C4-2B (cell line): Measurements from ENCODE around the gene CREB5.

Experiments
- H3K27ac ChIP-seq: fragments of 450-650 bp; 2 replicates; pipeline ENCODE4 v1.5.1; 2017
- ZFX ChIP-seq: fragments of 450-650 bp; IDR thresholded peaks from 2 replicates; pipeline ENCODE4 v1.6.1; 2017
- TF ChIP-seq, protein P1 (sequence below): fragments of 450-650 bp; conservative IDR thresholded peaks from 2 replicates; pipeline ENCODE4 v1.5.1; 2017; ENCODE audit warnings: mild to moderate bottlenecking

The CREB5 gene

DNA sequence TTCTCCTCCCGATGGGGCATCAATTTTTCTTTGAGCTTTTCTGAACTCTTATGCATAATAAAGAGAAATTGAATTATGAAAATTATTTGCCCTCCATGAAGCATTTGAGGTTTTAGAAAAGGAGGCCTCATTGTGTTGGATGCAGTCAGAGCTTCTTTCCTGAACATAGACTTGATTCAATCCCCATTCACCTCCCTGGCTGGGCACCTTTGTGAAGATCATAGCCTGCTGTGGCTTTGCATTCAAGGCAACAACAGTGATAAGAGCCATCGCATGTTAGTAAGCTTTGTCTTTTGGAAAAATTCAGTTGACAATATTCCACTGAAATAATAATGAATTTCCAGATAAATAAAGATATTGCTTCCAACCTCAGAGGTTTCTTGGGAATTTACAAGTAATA is 458.8 kb downstream of the CREB5 start:
- H3K27ac ChIP-seq: no peak overlapping the region
- TF ChIP-seq, protein P1, sequence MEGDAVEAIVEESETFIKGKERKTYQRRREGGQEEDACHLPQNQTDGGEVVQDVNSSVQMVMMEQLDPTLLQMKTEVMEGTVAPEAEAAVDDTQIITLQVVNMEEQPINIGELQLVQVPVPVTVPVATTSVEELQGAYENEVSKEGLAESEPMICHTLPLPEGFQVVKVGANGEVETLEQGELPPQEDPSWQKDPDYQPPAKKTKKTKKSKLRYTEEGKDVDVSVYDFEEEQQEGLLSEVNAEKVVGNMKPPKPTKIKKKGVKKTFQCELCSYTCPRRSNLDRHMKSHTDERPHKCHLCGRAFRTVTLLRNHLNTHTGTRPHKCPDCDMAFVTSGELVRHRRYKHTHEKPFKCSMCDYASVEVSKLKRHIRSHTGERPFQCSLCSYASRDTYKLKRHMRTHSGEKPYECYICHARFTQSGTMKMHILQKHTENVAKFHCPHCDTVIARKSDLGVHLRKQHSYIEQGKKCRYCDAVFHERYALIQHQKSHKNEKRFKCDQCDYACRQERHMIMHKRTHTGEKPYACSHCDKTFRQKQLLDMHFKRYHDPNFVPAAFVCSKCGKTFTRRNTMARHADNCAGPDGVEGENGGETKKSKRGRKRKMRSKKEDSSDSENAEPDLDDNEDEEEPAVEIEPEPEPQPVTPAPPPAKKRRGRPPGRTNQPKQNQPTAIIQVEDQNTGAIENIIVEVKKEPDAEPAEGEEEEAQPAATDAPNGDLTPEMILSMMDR: no peak
- TF ChIP-seq ZFX: no peak

DNA sequence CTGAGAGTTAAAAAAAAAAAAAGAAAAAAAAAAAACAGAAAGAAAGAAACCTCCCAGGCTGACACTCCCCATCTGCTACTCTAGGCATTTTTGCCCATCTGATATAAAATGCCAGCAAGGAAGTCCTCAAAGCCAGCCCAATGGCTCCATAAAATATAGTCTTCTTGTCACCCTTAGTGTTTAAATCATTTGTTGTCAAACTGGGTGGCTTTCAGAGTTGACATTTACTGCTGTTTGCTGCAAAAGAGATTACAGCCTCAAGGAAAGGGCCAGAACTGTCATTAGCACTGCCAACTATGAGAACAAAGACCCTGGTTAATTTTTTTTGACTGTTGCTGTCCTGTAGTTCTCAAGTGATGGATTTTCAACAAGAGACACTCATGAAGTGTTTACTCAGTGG is 459.3 kb downstream of the CREB5 start:
- no peak for TF ChIP-seq ZFX
- TF ChIP-seq, protein P1: no peak
- no peak overlapping the region for H3K27ac ChIP-seq

DNA sequence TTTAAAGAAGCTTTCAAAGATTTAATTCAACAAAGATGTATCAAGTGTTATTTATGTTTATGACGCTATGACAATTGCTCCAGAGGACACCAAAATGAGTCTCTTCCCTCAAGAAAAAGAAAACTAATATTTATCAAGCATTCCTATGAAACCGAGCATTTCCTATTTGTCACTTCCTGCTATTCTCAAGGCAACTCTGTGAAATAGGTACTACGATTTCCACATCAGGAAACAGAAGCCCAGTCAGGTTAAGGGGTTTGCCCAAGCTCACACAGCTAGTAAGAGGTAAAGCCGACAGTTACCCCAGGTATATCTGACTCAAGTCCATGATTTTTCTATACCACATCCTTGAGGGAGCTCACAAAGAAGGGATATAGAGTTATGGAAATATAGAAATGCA is 459.9 kb downstream of the CREB5 start:
- TF ChIP-seq, protein P1: no peak
- no peak for TF ChIP-seq ZFX
- no peak overlapping the region for H3K27ac ChIP-seq

DNA sequence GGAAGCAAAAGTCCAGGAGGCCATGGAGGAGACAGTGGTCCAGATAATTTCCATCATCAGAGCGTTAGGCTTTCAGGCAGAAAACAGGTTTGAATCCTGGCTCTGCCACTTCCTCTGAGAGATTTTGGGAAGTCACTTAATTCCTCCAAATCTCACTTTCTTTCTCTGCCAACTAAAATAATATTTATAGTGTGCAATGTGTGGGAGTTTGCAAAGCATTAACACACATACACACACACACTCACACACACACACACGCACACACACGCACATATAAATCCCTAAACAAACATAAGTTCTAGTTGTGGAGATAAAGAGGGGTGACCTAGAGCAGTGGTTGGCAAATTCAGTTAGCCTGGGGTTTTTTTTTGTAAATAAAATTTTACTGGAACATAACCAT is 461.0 kb downstream of the CREB5 start:
- TF ChIP-seq ZFX: no peak
- TF ChIP-seq, protein P1: no peak

DNA sequence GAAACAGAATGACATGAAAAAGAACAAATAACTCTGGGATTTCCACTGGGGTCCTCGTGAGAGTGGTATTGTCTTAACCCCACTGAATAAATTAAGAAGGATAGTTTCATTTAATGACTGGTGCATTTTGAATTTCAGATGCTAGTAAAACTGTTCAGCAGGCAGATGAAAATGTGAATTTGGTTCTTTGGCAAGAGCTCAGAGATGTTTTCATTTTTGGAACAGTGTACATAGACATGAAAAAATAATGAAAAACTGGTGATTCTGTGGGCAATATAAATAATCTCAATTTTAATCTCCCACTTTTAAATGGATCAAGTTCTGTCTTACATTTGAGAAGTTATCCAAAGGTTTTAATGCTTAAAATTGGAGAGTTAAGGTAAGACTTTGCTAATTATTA is 461.7 kb downstream of the CREB5 start:
- H3K27ac ChIP-seq: no peak overlapping the region
- TF ChIP-seq, protein P1: no peak
- TF ChIP-seq ZFX: no peak

More for the DNA sequence above, 461.0 kb downstream of the CREB5 start:
- H3K27ac ChIP-seq: no peak overlapping the region
